Middle frontal gyrus (tissue), 1 donor: ENCODE measurements around the gene TRIML1.

Experiments
- DNase-seq: peaks from one replicate; pipeline ENCODE4 v3.0.0-alpha.2; 2015; ENCODE audit warnings: low spot score; ENCODE audit errors: extremely low spot score

TRIML1 gene

GRCh38 chr4:188139141-188139540 lies at the start of gene TRIML1:
Gene TRIML1, plus strand, starts transcription at chr4:188139441. Its CDS starts 118 bp downstream, at chr4:188139559.
- no peak for DNase-seq

GRCh38 chr4:188092824-188093223 lies 46.4 kb upstream of the TRIML1 start:
- DNase-seq, result no peak

DNA sequence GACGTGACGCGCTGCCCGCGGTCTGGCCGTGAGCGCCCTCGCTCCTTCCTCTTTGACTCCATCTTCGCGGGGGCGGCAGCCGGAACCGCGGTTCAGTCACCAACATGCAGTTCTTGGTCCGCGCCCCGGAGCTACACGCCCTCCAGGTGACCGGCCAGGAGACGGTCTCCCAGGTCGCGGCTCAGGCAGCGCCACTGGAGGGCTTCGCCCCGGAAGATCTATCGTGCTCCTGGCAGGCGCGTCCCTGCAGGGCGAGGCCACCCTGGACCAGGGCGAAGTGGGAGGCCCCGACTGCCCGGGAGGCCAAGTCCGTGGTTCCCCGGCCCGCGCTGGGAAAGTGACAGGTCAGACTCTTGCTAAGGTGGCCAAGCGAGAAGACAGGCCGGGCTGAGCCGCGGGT lies 32.8 kb upstream of the TRIML1 start:
- DNase-seq, result no peak

DNA sequence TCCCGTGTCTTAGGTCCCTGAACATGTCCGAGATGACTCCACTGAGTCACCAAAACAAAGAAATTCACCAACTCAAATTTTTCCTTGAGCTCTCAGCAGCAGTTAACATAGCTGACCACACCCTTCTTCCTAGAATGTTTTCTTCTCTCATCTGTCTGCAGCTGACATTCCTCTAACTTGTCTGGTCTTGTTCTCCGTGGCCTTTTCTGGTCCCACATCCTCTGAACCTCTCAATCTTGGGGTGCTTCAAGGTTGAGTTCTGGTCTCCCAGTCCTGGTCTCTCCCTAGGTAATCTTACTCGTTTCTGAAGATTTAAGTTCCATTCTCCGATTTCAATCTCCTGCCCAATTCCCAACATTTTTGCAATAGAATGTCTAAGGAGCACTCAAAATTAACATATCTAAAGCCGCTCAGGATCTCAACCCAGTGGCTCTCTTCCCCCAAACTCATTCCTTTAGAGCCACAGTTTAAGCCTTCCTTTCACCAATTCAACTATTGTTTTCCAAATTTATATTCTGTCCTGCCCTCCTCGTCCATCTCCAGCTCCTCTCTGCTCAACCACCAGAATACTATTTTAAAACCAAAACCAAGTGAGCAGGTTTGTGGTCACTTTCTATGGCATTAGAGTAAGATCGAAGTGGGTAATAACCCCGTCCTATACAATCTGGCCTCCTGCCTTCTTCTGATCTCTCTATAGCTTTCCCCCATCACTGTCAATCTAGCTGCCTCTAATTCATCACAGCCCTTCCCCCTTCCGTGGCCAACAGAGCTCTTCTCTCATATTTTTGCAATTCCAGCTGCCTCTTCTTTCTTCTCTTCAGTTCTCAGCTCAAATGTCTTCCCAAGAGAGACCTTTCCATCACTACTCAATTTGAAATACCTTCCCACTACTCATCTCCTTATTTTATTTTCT lies 31.1 kb upstream of the TRIML1 start:
- no peak for DNase-seq

- no peak for DNase-seq
Measured at GRCh38 chr4:188109157-188109755, 30.0 kb upstream of the TRIML1 start, which contains the start of gene TRIML2. Gene TRIML2, minus strand, starts transcription at chr4:188109603. Its CDS starts 4,235 bp downstream, at chr4:188105368.

DNA sequence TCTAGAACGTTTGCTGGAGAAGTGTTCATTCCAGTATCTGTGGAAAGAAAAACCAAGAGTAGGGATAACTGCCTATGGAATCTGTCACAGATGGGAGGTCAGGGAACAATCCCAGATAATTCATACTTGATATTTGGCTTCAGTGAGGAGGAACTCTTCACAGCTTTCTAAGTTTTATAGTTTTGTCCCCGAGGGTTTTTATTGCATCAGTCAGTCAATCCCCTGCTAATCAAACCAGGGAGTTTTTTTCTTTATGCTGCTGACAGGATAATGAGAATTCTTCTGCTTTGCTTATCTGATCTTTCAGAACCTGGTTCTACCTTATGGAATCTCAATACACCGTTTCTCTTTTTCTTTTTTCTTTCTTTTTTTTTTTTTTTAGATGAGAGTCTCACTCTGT lies 29.2 kb upstream of the TRIML1 start:
- no peak for DNase-seq

DNA sequence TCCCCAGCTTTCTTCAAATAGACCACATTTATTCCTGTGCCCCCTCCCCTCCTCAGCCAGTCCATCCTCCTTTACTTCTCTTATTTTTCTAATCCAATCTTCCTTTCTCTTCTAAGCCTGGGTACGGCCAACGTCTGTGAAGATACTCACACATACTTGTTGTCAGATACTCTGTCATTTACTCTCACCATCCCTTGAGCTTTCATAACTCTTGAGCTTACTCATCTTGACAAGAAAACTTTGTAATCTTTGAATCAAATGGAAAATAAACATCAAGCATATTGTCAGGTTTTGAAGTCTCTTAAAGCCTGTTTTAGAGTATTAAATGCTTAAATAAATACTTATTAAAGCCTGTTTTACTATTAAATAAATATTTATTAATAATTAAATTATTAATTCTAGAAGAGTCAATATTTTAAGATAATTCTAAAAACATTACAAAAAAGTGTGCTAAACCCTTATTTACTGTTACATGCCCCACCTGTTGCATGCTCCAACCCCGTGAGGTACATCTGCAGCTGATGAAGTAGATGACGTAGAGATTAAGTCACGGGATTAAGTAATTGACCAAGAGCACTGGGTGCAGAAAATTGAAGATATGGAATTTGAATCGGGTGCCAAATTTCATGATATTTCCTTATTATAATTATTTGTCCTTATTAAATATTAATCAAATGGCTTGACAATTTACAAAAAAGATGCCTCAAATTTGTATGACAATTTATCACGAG lies 28.3 kb upstream of the TRIML1 start:
- no peak for DNase-seq

GRCh38 chr4:188111955-188112354 lies 27.3 kb upstream of the TRIML1 start:
- no peak for DNase-seq

- DNase-seq, result no peak
Measured at GRCh38 chr4:188113156-188113555, 26.1 kb upstream of the TRIML1 start.

DNA sequence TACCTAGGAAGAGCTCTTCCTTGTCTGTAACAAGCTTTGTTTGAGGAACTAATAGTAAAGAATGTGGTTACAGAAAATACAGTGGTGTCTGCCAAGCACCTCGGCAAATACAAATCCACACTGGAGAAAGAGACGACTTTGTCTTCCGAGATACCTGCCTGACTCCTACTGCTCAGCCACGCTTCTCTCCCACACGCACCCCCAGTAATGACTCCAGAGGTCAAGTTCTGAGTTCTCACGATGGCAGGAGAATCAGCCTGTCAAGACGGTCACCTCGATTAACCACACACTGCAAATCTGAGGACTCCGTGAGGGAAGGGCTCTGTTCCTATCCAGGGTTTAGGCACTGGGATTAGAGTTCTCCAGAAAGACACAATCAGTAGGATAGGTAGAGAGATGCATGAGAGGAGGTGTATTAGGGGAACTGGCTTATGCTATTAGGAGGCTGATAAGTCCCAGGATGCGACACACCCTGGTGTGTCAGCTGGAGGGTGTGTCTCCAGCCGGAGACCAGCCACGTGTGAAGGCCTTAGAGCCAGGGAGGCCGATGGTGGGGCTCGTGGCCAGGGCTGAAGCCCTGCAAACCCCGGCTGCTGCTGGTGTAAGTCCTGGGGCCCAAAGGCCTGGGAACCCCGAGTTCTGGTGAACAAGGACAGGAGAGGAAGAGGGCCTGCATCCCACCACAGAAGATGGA lies 21.5 kb upstream of the TRIML1 start:
- no peak for DNase-seq

GRCh38 chr4:188121530-188121929 lies 17.7 kb upstream of the TRIML1 start:
- DNase-seq, result no peak

DNA sequence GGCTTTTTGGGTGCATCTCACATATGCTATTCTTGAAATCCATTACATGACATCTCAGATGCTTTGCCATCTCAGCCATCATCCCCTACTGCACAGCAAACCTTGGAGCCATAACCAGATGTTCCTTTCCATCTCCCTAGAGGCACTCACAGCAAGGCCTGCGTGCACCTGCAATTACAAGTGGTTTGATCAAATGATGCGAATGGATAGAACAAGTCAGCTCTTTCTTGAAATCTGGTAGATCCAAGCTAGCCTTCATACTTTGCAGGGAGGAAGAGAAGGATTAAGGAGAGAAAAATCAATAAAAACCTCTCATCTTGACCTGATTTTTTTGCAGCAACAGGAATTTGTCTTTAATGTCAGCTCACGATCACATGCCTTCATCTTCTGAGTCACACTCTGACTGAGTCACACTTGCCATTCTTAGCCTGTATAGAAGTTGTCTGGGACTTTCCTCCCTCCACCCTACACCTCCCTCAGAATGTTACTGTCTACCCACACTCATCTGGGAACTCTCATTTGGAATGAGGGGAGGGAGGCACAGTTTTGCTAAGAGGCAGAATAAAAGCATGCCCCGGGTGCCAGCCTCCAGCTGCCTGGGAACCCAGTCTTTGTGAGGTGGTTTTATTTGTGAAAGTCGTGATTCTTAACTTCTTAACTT lies 11.9 kb upstream of the TRIML1 start:
- peak; percentile 59 for DNase-seq

GRCh38 chr4:188130355-188130754 lies 8.9 kb upstream of the TRIML1 start:
- no peak for DNase-seq

- DNase-seq, result no peak
Measured at GRCh38 chr4:188132232-188132631, 7.0 kb upstream of the TRIML1 start.

DNA sequence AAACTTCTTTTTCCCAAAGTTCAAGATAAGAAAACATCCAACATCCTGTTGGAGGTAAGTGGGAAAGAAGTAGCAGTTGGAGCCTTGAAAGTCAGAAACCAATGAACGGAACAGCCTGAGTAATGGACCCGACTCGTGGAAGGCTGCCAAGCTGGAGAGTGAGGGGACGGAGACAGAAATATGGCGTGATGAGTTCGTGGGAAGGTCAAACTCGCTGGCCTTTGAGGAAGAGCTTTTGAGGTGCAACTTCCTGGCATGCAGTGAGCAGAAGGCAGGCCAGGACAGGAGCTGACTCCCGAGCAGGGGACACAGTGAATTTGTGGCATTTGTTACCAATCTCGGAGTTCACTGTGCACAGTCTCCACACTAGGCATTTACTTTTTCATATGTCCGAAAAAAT lies 1.0 kb upstream of the TRIML1 start:
- no peak for DNase-seq

DNA sequence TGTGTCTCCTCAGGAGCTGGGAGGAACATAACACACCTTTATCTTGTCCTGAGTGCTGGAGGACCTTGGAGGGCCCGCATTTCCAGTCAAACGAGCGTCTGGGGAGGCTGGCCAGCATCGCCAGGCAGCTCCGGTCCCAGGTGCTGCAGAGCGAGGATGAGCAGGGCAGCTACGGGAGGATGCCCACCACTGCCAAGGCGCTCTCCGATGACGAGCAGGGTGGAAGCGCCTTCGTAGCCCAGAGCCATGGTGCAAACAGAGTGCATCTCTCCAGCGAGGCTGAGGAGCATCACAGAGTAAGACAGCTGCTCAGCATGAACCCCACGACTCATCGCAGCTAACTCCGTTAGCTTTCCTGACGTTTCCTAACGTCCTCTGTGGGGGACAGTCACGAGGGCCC lies 430 bp downstream of the TRIML1 start:
- no peak for DNase-seq

DNA sequence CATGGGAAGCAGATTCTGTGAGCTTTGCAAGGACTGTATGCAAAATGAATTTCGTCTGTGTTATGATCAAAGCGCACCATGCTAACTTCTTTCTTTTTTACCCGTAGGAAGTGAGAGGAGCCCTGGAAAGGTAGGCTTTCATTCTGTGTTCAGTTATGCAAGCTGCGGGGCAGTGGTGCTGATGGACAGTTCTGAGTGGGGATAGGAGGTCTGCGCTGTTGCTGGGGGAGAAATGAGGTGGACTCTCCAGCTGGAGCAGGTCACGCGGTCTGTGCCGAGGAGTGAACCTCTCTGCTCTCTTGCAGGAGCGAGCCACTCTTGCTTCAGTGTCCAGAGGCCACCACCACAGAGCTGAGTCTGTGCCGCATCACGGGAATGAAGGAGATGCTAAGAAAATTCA lies 4.5 kb downstream of the TRIML1 start:
- DNase-seq, result no peak

- no peak for DNase-seq
Measured at GRCh38 chr4:188145601-188146000, 6.4 kb downstream of the TRIML1 start.

DNA sequence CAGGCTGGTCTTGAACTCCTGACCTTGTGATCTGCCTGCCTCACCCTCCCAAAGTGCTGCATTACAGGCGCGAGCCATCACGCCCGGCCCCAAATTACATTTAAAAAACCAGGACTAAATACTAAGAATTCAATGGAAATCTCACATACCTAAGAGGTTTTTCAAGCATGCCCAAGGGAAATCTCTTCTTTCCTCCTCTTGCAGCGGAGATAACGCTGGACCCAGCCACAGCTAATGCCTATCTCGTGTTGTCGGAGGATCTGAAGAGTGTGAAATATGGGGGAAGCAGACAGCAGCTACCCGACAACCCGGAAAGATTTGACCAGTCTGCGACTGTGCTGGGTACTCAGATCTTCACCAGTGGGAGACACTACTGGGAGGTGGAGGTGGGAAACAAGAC lies 7.4 kb downstream of the TRIML1 start:
- no peak for DNase-seq

- no peak for DNase-seq
Measured at GRCh38 chr4:188147176-188147575, 7.9 kb downstream of the TRIML1 start.

DNA sequence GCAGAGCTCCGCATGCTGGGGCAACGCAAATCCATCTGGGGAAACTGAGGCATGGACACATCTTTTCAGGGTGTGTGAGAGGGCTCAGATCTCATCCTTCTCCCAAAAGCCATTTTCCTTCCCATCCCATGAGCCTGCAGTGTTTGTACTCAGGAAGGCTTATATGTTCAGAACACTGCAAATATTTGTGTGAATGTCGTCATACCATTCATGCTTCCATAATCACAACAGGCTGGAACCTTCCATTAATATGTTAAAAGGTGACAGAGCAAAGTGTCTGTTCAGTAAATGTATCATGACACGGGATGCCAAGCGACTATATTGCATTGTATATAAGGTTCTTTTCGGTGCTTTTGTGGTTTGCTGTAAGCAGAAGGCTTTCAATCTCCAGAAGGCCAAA lies 8.5 kb downstream of the TRIML1 start:
- no peak for DNase-seq
